Neural cell (in vitro differentiated cells): ENCODE measurements around the gene PDE4D. TPM values are rescaled to one million over a fixed set of nuclear protein-coding genes. Genes with fewer than 3 reads are reported as not detected.

Experiments
- H2AFZ ChIP-seq: fragments of 200-600, 300-800 bp; sonication (generic), shearing (Covaris generic); 2 replicates; pipeline ENCODE4 v1.6.0; 2014; ENCODE audit warnings: low read depth, mild to moderate bottlenecking, antibody characterized with exemption, low read length, moderate library complexity
- H3F3A ChIP-seq: fragments of 200-600 bp; shearing (Covaris generic); 2 replicates; pipeline ENCODE4 v1.6.1; 2016; ENCODE audit warnings: mild to moderate bottlenecking, moderate library complexity, mixed read lengths, antibody characterized with exemption, low read length; ENCODE audit not compliant: insufficient read depth, poor library complexity, severe bottlenecking
- H3K27ac ChIP-seq: fragments of 200-600, 300-800 bp; sonication (generic), shearing (Covaris generic); 2 replicates; pipeline ENCODE4 v1.5.1; 2014; ENCODE audit warnings: mild to moderate bottlenecking, low read length, moderate library complexity
- H3K27me3 ChIP-seq: fragments of 300-800, 200-600 bp; sonication (generic), shearing (Covaris generic); 2 replicates; pipeline ENCODE4 v1.6.0; 2014; ENCODE audit warnings: mild to moderate bottlenecking, low read depth, low read length, moderate library complexity; ENCODE audit not compliant: insufficient read depth
- H3K36me3 ChIP-seq: fragments of 300-800, 200-600 bp; sonication (generic), shearing (Covaris generic); 2 replicates; pipeline ENCODE4 v1.5.1; 2014; ENCODE audit warnings: mild to moderate bottlenecking, antibody characterized with exemption, low read length, moderate library complexity; ENCODE audit not compliant: insufficient read depth
- H3K4me2 ChIP-seq: fragments of 300-800, 200-600 bp; sonication (generic), shearing (Covaris generic); 2 replicates; pipeline ENCODE4 v1.6.0; 2014; ENCODE audit warnings: mild to moderate bottlenecking, low read length
- H3K4me3 ChIP-seq: fragments of 300-800, 200-600 bp; sonication (generic), shearing (Covaris generic); 2 replicates; pipeline ENCODE4 v1.5.1; 2014; ENCODE audit warnings: mild to moderate bottlenecking, low read length, moderate library complexity
- H3K79me2 ChIP-seq: fragments of 200-600 bp; shearing (Covaris generic); replicated peaks from 2 replicates; pipeline ENCODE4 v1.6.0; 2014; ENCODE audit warnings: mild to moderate bottlenecking, low read length, moderate library complexity; ENCODE audit not compliant: insufficient read depth
- H3K9ac ChIP-seq: fragments of 300-800, 200-600 bp; sonication (generic), shearing (Covaris generic); 2 replicates; pipeline ENCODE4 v1.6.1; 2016; ENCODE audit warnings: mild to moderate bottlenecking, low read length, mixed read lengths
- H3K9me2 ChIP-seq: fragments of 200-600 bp; shearing (Covaris generic); 2 replicates; pipeline ENCODE4 v1.6.1; 2016; ENCODE audit warnings: mild to moderate bottlenecking, low read length, mixed read lengths; ENCODE audit not compliant: insufficient read depth
- H3K9me3 ChIP-seq: fragments of 200-600, 300-800 bp; sonication (generic), shearing (Covaris generic); 2 replicates; pipeline ENCODE4 v1.6.1; 2016; ENCODE audit warnings: mild to moderate bottlenecking, mixed run types, low read length, moderate library complexity, mixed read lengths
- H4K20me1 ChIP-seq: fragments of 200-600 bp; shearing (Covaris generic); 2 replicates; pipeline ENCODE4 v1.6.1; 2016; ENCODE audit warnings: mild to moderate bottlenecking, mixed run types; ENCODE audit not compliant: insufficient read depth
- EP300 ChIP-seq: fragments of 450-650 bp; conservative IDR thresholded peaks from 2 replicates; pipeline ENCODE4 v1.6.1; 2014; ENCODE audit warnings: antibody characterized with exemption, mild to moderate bottlenecking, moderate library complexity; ENCODE audit not compliant: poor library complexity, severe bottlenecking
- EZH2 ChIP-seq: fragments of 200-600, 300-800 bp; shearing (Covaris generic), sonication (generic); IDR thresholded peaks from 2 replicates; pipeline ENCODE4 v1.6.1; 2014; ENCODE audit warnings: antibody characterized with exemption, low read length, borderline replicate concordance, mild to moderate bottlenecking; ENCODE audit not compliant: insufficient read depth, poor library complexity, severe bottlenecking
- MXI1 ChIP-seq: fragments of 450-650 bp; conservative IDR thresholded peaks from 2 replicates; pipeline ENCODE4 v1.6.1; 2014; ENCODE audit warnings: antibody characterized with exemption, mild to moderate bottlenecking; ENCODE audit not compliant: poor library complexity, severe bottlenecking
- POLR2AphosphoS5 ChIP-seq: IDR thresholded peaks from 2 replicates; pipeline ENCODE4 v1.6.1; 2012
- RAD21 ChIP-seq: fragments of 450-650 bp; conservative IDR thresholded peaks from 2 replicates; pipeline ENCODE4 v1.6.1; 2014; ENCODE audit warnings: antibody characterized with exemption, mild to moderate bottlenecking, moderate library complexity
- SMC3 ChIP-seq: fragments of 450-650 bp; conservative IDR thresholded peaks from 2 replicates; pipeline ENCODE4 v1.6.1; 2014; ENCODE audit warnings: antibody characterized with exemption, mild to moderate bottlenecking, moderate library complexity; ENCODE audit not compliant: poor library complexity
- TAF1 ChIP-seq: IDR thresholded peaks from 2 replicates; pipeline ENCODE4 v1.6.1; 2012; ENCODE audit warnings: low read depth
- polyA plus RNA-seq: library from polyadenylated mRNA; depleted of rRNA; stranded (reverse); fragments of >200 nt; gene quantifications from 2 replicates; pipeline ENCODE4 v1.2.3, GENCODE V29; 2014
- TF ChIP-seq, protein P1 (sequence below): fragments of 450-650 bp; IDR thresholded peaks from 2 replicates; pipeline ENCODE4 v1.5.1; 2014; ENCODE audit warnings: antibody characterized with exemption, mild to moderate bottlenecking, moderate library complexity; ENCODE audit not compliant: poor library complexity, severe bottlenecking
- TF ChIP-seq, protein P2 (sequence below): IDR thresholded peaks from 2 replicates; pipeline ENCODE4 v1.6.1; 2012; ENCODE audit warnings: borderline replicate concordance

Gene PDE4D
- polyA plus RNA-seq, 1 donor from 2014 or later: 42.8 TPM

DNA sequence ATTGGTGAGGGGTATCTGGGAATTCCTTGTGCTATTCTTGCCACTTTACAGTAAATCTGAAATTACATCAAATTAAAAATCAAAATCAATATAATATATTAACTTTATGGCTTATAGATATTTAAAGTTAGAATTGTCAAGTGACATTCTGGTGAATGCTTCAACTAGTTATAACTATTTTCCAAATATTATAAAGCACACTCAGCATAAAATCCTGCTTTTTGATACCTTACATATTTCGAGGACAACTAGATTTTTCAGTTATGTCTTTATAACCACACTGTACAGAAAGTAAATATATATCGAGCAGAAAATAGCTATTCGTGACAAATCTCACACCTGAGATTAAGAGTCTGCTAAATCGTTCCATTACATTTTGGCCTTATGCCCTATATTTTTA, 210.2 kb downstream of the PDE4D start:
- H3K9me3 ChIP-seq: no peaks in the 10 kb centered on the region
- TF ChIP-seq TAF1 (no peak), MXI1 (no peak), POLR2AphosphoS5 (no peak), EP300 (no peak), RAD21 (no peak), EZH2 (no peak), SMC3 (no peak)
- TF ChIP-seq, protein P1, sequence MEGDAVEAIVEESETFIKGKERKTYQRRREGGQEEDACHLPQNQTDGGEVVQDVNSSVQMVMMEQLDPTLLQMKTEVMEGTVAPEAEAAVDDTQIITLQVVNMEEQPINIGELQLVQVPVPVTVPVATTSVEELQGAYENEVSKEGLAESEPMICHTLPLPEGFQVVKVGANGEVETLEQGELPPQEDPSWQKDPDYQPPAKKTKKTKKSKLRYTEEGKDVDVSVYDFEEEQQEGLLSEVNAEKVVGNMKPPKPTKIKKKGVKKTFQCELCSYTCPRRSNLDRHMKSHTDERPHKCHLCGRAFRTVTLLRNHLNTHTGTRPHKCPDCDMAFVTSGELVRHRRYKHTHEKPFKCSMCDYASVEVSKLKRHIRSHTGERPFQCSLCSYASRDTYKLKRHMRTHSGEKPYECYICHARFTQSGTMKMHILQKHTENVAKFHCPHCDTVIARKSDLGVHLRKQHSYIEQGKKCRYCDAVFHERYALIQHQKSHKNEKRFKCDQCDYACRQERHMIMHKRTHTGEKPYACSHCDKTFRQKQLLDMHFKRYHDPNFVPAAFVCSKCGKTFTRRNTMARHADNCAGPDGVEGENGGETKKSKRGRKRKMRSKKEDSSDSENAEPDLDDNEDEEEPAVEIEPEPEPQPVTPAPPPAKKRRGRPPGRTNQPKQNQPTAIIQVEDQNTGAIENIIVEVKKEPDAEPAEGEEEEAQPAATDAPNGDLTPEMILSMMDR: no peak
- TF ChIP-seq, protein P2, sequence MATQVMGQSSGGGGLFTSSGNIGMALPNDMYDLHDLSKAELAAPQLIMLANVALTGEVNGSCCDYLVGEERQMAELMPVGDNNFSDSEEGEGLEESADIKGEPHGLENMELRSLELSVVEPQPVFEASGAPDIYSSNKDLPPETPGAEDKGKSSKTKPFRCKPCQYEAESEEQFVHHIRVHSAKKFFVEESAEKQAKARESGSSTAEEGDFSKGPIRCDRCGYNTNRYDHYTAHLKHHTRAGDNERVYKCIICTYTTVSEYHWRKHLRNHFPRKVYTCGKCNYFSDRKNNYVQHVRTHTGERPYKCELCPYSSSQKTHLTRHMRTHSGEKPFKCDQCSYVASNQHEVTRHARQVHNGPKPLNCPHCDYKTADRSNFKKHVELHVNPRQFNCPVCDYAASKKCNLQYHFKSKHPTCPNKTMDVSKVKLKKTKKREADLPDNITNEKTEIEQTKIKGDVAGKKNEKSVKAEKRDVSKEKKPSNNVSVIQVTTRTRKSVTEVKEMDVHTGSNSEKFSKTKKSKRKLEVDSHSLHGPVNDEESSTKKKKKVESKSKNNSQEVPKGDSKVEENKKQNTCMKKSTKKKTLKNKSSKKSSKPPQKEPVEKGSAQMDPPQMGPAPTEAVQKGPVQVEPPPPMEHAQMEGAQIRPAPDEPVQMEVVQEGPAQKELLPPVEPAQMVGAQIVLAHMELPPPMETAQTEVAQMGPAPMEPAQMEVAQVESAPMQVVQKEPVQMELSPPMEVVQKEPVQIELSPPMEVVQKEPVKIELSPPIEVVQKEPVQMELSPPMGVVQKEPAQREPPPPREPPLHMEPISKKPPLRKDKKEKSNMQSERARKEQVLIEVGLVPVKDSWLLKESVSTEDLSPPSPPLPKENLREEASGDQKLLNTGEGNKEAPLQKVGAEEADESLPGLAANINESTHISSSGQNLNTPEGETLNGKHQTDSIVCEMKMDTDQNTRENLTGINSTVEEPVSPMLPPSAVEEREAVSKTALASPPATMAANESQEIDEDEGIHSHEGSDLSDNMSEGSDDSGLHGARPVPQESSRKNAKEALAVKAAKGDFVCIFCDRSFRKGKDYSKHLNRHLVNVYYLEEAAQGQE: no peak
- no peaks in the 10 kb centered on the region for H4K20me1 ChIP-seq
- no peak overlapping the region for H3K9ac ChIP-seq
- H2AFZ ChIP-seq: no peak overlapping the region
- peak overlapping the region; percentile 82 for H3K27ac ChIP-seq
- no peaks in the 10 kb centered on the region for H3F3A ChIP-seq
- no peaks in the 10 kb centered on the region for H3K27me3 ChIP-seq
- no peaks in the 10 kb centered on the region for H3K9me2 ChIP-seq
- no peak overlapping the region for H3K4me3 ChIP-seq
- no peaks in the 10 kb centered on the region for H3K79me2 ChIP-seq
- no peak overlapping the region for H3K4me2 ChIP-seq
- no peaks in the 10 kb centered on the region for H3K36me3 ChIP-seq

DNA sequence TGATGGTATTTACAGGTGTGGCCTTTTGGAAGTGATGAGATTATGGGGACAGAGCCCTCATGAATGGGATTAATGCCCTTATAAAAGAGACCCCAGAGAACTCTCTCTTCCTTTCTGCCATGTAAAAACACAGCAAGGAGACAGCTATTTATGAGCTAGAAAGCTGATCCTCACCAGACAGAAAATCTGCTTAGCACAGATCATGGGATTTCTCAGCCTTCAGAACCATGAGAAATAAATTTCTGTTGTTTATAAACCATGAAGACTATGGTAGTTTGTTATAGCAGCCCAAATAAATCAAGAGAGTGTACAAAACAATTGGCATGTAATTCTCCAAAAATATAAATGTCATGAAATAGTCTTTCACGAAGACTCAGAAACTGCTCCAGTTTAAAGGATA, 211.0 kb downstream of the PDE4D start:
- Histone ChIP-seq H4K20me1 (no peaks in the 10 kb centered on the region), H3K36me3 (no peaks in the 10 kb centered on the region), H3K4me2 (no peak overlapping the region), H3K79me2 (no peaks in the 10 kb centered on the region), H3K9ac (no peak overlapping the region), H3K9me3 (no peaks in the 10 kb centered on the region), H3K27me3 (no peaks in the 10 kb centered on the region), H3K9me2 (no peaks in the 10 kb centered on the region), H3K27ac (peak overlapping the region; percentile 82), H3K4me3 (no peak overlapping the region), H3F3A (no peaks in the 10 kb centered on the region), H2AFZ (no peak overlapping the region)
- TF ChIP-seq TAF1: no peak
- no peak for TF ChIP-seq EZH2
- no peak for TF ChIP-seq POLR2AphosphoS5
- no peak for TF ChIP-seq MXI1
- no peak for TF ChIP-seq SMC3
- TF ChIP-seq, protein P2: no peak
- TF ChIP-seq RAD21: no peak
- no peak for TF ChIP-seq EP300
- TF ChIP-seq, protein P1: no peak
